ENCODE results near the gene SERPINE2.

Gene SERPINE2, protein sequence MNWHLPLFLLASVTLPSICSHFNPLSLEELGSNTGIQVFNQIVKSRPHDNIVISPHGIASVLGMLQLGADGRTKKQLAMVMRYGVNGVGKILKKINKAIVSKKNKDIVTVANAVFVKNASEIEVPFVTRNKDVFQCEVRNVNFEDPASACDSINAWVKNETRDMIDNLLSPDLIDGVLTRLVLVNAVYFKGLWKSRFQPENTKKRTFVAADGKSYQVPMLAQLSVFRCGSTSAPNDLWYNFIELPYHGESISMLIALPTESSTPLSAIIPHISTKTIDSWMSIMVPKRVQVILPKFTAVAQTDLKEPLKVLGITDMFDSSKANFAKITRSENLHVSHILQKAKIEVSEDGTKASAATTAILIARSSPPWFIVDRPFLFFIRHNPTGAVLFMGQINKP

DNA sequence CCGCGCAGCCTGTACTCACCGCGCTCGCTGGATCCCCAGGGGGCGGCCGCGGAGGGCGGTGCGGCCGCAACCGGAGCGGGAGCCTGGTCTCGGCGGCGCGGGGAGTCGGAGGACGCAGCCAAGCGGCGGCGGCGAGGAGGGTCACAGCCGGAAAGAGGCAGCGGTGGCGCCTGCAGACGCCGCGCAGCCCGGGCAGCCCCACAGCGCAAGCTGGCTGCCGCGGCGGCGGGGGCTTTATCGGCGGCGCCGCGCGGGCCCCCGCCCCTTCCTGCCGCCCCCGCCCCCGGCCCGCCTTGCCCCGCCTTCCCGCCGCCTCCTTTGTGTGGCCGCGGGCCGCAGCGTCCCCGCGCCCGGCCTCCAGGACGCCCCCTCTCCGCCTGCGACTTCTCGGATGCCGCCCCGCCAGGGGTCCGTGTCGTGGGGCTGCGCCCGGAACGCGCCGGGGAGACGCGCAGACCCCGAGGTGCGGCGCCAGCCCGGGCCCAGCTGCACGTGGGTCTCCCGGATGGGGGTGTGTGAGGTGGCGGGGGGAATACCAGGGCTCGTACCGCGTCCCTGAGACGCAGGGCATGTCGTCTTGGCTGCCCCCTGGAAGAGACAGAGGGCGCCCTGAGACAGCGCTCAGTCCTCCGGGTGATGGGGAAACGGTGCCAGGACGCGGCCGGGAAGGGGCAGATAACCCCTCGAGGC lies at the start of gene SERPINE2:
TSS of gene SERPINE2 (minus strand) at position 207 of the 690 bp plus-strand sequence. CDS start 37,386 bp downstream, outside the sequence.
- peak; percentile 60 for DNase-seq

DNA sequence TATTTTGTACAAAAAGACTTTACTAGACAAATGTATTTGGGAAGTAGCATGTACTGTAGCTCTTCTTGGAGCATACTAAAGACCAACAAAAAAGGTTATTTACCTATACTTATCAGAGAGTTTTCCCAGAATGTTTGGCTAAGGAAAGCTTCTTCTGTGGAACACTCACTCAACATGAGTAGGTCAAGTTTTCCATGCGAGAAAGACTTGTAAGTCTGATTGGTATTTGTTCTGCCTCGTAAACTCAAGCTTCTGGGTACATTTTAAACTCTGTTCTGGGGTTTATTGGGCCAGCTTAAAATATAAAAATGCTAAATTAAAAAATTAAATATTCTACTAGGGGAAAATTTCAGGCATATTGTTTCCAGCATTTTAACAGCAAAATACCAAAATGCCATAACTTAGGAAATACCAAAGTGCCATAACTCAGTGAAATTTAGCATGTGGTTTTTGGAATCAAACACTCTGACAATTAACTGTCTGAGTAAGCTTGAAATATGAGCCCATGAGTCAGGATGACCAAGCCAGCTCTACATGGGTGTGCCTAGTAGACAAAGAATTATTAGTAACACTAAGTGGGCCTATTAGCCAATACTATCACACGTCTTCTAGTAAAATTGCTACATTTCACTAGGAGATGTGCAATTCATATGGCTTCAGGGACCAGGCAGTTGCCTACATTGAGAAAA lies 47.3 kb upstream of the SERPINE2 start:
- no peak for DNase-seq

DNA sequence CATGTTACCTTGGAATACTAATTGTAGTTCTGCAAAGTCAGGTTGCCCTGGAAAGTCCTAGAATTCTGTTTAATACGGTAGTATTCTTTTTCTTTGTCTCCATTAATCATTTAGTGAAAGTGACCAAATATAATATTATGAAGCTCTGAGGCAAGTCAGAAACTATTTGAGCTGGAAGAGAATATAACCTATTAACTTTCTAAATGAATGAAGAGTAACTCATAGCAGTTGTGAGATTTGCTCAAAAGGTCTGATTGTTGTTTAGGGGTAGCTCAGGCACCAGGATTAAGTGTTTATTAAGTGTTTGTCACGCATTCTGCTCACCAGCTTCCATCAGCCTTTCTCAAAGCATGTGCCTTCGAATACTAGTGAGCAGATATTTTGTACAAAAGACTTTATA lies 46.7 kb upstream of the SERPINE2 start:
- DNase-seq: no peak

DNA sequence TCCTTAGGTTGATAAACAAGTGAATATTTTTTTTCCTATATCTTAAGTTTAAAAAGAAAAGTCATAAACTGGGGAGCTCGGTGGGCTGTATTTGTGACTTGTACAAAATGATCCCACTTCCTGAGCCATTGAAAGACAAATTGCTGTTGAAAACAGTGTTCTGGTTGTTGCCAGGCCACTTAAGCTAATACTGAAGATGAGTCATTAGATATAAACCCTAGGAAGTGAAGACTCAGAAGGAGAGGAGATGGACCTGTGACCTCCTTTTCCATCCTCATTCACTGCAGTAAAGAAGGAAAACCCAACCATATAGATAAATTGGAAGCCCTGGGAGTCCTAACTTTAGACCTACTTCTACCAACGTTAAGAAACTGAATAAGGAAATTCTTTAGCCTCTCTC lies 46.2 kb upstream of the SERPINE2 start:
- no peak for DNase-seq

DNA sequence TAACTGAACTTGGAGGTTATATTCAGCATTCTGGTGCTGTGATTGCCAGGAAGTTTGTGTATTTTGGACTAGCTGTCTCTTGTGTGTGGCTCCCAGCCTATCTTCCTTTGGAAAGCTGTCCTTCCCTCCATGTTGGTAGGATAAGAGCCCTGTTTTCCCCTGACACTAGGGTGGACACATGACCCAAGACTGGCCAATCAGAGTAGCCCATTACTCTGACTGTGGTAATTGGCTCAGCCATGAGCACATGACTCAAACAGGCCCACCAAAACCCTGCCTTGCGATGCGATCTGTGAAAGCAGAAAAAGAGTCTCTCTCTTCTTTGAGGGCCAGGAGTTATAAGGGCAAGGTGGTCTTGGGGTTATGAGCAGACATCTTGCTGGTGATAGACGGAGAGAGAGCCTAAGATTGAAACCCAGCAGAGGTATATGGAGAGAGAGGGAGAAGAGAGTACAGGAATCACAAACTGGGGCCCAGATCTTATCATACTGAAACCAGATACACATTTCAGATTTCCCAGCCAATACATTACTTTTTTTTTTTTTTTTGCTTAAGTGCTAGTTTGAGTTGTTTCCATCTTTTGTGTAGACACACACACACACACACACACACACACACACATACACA lies 45.3 kb upstream of the SERPINE2 start:
- no peak for DNase-seq

DNA sequence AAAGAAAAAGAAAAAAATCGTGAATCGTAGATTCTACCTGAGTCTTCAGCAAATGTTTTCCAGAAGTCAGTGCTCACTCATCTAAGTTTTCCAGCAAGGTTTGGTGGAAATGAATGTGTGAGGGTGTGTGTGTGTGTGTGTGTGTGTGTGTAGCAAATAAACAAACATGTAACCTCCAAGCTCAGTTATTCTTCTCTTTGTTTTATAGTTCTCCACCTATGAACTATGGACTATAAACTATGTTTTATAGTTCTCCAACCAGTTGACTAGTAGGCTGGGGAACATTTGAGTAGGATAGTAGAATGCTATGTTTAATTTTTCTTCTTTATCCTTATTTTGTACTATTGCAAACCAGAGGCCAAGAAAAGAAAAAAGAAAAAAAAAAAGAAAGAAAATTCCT lies 44.6 kb upstream of the SERPINE2 start:
- DNase-seq: no peak

DNA sequence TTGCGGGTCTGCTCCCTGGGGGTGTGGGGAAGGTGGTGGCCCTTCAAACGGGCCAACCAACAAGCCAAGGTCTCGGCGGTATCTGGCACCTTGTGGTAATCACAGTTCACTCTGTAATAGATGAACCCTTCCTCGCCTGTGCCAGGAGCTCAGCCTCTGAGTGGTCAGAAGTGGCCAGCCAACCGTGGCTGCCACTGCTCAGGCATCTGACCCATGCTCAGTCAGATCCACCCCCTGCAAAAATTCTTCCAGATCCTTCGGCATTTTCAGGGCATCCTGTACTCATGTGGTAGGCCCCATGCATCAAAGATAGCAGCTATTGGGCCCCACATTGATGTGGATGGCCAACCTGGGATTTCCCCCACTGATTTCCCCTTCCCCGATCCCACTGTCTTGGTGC lies 39.6 kb upstream of the SERPINE2 start:
- no peak for DNase-seq

DNA sequence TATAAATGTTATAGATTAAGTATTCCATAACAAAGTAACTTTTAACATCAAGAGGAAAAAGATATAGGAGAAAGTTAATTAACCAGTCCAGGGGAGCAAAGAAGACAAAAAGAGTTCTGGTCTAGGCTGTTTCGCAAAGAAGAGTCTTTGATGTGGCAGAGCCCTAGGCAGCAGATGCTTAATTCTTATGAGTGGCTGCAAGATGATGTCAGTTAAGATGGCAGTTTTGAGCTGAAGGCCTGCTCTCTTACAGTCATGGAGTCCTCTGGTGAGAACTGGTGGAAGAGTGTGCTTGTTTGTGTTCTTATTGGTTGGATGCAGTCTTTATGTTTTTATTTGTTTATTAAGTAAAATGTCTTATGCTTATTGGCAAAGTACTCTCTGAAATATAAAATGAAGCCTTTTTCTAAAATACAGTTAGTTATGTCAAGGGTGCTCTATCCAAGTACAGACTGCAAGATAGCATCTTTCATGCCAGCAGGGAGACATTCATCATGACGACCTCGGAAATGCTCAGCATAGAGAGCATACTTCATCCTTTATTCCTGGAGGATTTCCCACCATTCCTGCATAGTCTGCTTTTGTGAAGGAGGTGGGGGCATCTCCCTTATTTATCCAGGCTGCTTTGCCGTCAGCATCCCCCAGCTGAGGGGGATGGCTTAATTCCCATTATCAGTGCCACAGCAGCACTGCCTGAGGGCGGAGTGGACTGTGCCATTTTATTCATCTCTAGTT lies 38.9 kb upstream of the SERPINE2 start:
- DNase-seq: no peak

DNA sequence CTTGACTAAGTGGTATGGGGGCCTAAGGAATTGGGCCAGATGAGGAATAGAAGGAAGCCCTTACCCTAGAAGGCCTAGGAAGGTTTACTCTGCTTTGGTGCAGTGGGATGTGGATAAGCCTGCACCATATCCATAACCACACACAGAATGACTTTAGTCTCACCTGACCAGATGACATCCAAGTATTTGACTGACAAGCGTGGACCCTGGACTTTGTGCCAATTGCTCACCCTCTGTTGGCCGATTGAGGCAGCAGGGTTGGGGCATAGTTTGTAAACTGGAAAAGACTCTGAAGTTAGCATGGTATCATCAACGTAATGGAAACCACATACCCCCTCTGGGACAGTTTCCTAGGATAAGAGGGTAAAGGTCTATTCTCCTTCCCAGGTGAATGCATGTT lies 36.5 kb upstream of the SERPINE2 start:
- DNase-seq: no peak

DNA sequence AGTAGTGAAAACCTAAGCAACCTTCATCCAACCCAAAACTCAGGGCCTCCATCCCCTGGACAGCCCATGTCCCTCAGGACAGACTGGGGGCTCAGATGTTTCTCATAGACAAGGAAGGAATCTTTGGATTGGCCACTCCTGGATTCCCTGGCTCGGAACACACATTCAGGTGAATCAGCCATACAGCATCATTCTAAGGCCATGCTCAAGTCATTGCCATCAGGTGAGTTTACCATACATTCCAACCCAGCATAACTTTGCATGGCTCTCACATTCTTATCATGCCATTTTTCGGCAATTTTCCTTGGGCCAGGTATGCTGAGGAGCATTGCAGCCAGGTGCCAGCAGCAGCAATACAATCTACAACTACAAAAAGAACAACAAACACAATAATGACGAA lies 34.6 kb upstream of the SERPINE2 start:
- DNase-seq: no peak

DNA sequence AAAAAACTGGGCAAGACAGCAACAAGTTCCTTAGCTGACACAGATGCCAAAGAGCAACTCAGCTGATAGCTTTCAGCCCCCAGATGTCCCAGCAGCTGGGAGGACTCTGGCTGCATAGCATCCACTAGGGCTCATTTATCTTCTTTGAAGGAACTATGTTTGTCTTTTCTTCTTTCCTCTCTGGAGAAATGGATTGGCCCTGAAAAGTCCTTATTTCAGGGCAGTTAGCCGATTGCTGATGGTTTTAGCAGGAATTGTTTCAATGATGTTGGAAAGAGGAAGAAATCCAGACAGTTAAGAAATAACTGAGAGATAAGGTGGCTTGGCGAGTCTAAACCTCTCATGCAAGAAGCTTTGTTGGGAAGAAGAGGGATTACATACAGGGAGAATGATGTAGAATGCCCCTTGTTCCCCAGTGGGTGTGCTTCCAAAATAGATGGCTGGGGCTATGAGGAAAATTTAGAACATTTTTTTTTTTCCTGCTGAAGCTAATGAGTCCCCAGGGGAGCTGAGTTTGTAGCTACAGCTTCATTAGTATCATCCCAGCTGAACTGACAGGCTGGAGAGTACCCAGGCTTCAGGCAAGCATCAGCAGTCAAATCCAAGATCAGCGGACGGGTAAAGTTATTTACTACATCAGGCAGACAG lies 33.6 kb upstream of the SERPINE2 start:
- DNase-seq: no peak

DNA sequence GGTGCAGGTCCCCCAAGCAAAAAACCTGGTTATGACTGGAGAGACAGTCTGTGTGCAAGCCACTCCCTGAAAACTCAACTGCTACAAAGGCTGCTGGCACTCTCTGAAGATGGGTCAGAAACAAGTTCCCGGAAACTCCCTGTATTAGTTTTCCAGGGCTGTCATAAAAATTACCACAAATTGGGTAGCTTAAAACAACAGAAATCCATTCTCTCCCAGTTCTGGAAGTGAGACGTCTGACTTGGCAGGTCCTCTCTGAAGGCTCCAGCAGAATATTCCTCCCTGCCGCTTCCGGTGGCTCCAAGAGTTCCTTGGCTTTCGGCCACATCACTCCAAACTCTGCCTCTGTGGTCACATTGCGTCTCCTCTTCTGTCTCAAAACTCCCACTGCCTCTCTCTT lies 30.1 kb upstream of the SERPINE2 start:
- no peak for DNase-seq

DNA sequence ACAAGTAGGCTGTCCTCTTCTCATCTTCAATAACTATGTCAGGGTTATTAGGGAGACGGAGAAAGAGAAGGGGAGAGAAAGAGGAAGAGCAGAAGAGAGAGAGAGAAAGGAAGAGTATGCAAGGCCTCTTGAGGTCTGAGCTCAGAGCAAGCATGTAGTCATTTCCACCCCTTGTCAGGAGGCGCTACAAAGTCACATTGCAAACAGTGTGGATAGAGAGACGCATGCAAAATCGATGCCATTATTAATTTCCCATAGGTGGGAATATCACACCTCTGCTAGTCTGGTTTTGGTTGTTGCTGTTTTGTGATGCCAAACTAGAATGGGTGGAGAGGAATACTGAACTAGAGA lies 24.2 kb upstream of the SERPINE2 start:
- no peak for DNase-seq

DNA sequence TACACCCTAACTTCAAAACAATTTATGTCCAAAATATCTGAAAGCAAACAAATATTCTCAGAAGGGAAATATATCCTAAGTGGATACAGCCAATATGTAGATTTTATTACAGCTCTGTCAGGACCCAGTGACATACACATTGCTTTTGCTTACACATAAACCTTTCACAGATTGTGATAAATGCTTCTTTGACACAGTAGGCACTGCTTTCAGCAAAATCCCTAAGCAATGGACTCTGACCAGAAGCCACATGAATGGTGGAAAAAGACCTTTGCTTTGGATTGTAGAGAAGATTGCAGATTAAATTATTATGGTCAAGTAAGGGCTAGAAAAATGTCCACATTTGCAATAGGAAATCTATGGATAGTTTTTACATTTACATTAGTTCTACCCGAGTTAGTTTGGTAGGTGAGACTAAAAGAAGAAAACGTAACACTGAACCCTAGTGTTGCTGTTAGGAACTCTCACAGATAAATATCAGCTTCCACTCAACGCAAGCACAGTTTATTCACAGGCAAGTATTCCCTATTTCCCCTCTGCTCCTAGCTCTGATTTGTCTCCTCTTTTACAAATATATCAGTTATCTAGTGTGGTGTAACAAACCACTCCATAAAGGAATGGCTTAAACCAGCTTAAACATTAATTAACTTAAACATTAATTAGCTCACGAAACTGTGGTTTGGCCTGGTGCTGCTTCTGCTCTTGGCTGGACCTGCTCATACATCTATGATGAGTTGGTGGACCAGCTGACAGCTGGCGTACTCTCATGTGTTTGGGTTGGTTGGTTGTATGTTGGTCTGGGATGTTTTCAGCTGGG lies 23.6 kb upstream of the SERPINE2 start:
- no peak for DNase-seq

DNA sequence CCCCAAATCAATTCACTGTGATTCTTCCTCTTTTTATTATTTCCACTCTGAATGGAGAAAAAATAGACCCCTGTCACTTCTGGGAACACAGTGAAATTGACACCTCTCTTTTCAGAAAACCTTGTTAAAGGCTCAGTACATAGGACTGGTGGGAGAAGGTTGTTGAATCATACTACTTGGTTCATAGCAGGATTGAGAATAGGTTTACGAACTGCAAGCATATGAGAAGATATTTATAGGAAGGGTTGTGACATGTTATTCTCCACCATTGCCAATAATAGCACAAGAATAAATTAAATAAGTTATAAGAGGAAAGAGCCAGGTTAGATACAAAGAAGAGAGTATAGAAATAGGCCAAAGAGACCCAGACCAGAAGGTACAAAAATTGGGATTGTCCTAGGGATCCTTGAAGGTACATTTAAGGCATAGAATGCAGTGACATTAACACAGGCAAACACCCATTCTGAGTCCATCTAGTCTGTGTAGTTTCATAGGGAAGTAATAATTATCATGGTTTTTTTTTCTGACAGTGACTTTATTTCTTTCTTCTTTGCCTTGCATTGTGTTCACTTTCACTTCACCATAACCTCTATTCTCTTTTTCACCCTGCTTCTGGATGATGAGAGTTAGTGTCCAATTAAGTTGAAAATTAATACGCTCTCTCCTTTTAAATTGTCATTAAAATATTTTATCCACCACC lies 21.8 kb upstream of the SERPINE2 start:
- DNase-seq: no peak

DNA sequence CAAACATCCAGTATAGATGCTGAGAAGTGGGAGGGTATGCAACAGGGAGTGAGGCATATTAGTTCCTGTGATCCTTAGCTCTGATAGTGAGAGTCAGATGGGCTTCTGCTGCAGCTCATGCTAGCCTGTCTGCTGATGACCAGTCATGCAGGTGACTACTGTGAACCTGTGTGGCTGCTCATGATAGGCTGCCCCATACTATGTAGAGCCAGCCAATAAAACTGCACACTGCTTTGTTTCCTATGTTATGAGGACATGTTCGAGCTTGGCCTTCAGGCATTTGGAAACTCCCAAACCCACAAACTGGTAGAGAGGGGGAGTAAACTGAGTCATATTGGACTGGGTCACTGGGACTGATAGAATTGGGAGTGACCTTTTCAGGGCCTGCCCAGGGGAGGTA lies 20.1 kb upstream of the SERPINE2 start:
- DNase-seq: no peak

DNA sequence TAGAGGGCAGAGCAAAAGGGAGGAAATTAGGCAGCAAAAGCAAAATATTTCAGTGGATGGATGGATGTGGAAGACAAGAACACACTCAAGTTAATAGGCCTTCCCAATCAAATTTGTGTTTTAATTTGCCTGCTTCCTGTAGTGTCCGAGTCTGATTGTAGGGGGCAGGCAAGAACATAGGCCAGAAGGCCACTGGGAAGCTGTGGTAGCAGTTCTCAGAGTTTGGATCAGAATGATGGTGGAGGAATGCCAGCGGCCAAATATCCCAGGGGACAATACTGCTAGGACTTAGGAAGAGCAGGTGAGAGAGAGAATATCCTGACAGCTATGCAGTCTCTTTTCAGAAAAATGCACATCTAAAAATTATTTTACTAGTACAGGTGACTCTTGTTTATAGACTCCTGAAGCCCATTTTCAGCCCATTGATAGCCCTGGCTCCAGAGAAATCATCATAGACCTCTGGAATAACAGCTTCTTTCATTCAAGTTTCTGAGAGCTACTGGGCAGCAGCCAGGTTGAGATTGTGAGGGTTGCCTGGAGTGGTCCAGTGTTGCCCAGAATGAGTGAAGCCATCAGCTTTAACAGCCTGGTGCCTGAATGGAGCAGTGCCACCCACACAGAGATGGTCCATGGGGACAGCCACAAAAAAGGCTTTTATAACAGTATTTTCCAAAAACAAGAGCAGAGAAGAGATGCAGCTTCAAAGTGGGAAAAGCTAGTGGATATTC lies 19.1 kb upstream of the SERPINE2 start:
- no peak for DNase-seq

DNA sequence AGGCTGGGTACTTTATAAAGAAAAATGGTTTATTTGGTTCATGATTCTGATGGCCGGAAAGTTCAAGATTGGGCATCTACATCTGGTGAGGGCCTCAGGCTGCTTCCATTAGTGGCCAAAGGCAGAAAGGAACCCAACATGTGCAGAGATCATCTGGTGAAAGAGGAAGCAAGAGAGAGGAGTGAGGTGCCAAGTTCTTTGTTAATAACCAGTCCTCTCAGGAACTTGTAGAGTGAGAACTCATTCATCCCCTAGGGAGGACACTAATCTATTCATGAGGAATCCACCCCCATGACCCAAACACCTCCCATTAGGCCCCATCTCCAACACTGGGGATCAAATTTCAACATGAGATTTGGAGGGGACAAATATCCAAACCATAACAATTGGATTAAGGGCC lies 17.8 kb upstream of the SERPINE2 start:
- no peak for DNase-seq

DNA sequence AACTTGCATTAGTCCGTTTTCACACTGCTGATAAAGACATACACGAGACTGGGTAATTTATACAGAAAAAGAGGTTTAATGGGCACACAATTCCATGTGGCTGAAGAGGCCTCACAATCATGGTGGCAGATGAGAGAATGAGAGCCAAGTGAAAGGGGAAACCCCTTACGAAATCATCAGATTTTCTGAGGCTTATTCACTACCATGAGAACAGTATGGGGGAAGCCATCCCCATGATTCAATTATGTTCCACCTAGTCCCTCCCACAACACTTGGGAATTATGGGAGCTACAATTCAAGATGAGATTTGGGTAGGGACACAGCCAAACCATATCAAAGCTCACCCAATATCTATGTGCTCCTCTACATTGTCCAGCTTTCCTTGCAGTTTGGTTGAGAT lies 16.0 kb upstream of the SERPINE2 start:
- no peak for DNase-seq

DNA sequence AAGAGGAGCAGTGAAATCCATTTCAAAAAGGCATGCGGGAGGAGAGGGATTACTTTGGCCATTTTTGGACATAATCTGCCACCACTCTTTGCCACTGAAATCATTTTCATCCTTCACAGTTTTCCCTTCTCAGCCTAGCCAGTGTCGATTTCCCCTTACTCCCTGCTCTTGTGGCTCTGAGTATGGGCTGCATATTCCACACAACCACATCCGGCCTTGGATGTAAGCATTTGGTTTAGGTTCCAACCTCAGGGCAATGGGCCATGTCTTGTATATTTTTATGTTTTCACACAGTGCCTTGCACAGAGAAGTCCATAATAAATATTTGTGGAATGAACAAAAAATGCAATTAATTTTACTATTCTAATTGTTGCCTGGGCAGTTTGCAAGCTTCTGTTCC lies 7.7 kb upstream of the SERPINE2 start:
- DNase-seq: no peak

Data from stimulated activated CD4-positive, alpha-beta T cell treated with anti-CD3 and anti-CD28 coated beads, Interleukin-4, amount 100 ng/mL, for 1 hour (primary cell).